ENCODE measurements around the gene FLNC. TPM values are rescaled to one million over a fixed set of nuclear protein-coding genes. Genes with fewer than 3 reads are reported as not detected.

Gene FLNC
- total and polyA plus RNA-seq, 9 of the 15 experiments (the other 6 are each of a cell fraction or from before 2014, with no cell fraction given), result 0.90 to 155 (median 28.8) TPM

- TF ChIP-seq KDM2B (CRISPR knock-in tag; IDR thresholded peaks at IDR 0.05), result no peak
- peak; percentile 99 for TF ChIP-seq HLTF (IDR thresholded peaks at IDR 0.05)
- peak; percentile 81 to 96; a peak in 3 of 4 replicates for TF ChIP-seq RCOR1 (IDR thresholded peaks at IDR 0.05; ENCODE audit: borderline replicate concordance in 1 of 2, low read depth in 2 of 2, low read length in 2 of 2)
- peak; percentile 47; the same call in 1 of the 2 replicates for TF ChIP-seq NR2C1 (IDR thresholded peaks at IDR 0.05)
- TF ChIP-seq NR2C1 (tag; IDR thresholded peaks at IDR 0.05), result no peak
- TF ChIP-seq BMI1 (IDR thresholded peaks at IDR 0.05; ENCODE audit: low read length), result no peak
- TF ChIP-seq MTA2 (IDR thresholded peaks at IDR 0.05; ENCODE audit: low read depth), result peak; percentile 96
- TF ChIP-seq, protein P1, sequence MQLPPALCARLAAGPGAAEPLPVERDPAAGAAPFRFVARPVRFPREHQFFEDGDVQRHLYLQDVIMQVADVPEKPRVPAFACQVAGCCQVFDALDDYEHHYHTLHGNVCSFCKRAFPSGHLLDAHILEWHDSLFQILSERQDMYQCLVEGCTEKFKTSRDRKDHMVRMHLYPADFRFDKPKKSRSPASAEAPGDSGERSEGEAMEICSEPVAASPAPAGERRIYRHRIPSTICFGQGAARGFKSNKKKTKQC (CRISPR knock-in tag; IDR thresholded peaks at IDR 0.05), result peak; percentile 28; the same call in 1 of the 2 replicates
- TF ChIP-seq BDP1 (IDR thresholded peaks at IDR 0.05; ENCODE audit: insufficient read depth, insufficient read length), result no peak
- TF ChIP-seq MGA (IDR thresholded peaks at IDR 0.05), result peak; percentile 43; the same call in 1 of the 2 replicates
- no peak for TF ChIP-seq GTF2B (IDR thresholded peaks at IDR 0.05; ENCODE audit: extremely low read depth, insufficient read length)
- no peak for TF ChIP-seq TFE3 (CRISPR knock-in tag; IDR thresholded peaks at IDR 0.05)
- TF ChIP-seq GABPB1 (CRISPR knock-in tag; IDR thresholded peaks at IDR 0.05), result no peak
Measured at GRCh38 chr7:128860158-128861073, 30.2 kb downstream of the FLNC start (continued).
